GM18867 (cell line): ENCODE data around the gene BCKDHB.
A peak's percentile ranks its signal among the peaks of the same experiment; 100 is the strongest.

ENCODE experiments used
- ATAC-seq: cut with Tn5 transposase; IDR thresholded peaks from one replicate; pipeline ENCODE4 v1.9.1; 2021; ENCODE audit warnings: mild to moderate bottlenecking, moderate library complexity; ENCODE audit not compliant: unreplicated experiment

Gene BCKDHB

DNA sequence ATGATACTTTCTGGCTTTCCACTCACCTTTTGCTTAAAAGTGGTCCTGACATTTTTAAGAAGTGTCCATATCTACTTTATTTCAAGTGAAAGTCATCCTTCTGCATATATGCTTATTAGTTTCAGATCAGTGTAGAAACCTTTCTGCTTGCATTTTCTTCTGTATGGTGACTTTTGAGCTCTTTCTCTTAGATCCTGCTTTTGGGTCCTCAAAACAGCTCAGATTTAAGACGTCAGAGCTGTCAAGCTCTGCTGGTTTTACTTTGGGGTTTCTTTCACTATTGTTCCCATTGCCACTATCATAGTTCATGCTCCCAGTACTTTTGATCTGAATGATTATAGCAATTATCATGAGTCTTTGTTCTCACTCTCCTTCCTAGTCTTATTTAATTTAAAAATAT is 41.7 kb downstream of the BCKDHB start:
- peak; percentile 55 for ATAC-seq

DNA sequence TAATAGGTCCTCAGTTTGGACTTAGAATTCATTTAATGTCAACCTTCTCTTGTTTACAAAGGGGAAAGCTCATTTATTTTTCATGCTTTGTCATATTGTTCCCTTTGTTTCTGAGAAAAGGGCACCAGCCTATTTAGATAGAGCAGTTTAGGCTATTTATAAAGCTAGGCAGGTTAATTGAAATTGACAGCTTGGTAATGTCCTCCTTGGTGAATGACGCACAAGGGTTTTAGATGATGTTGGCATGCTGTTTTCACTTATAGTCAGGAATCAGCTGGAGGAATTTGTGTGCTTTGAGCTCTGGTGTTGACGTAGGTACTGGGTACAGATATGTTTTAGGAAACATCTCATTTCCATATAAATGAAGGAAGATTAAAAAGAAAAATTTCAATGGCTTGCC is 45.2 kb downstream of the BCKDHB start:
- no peak for ATAC-seq

- ATAC-seq, result no peak
Measured at GRCh38 chr6:80154160-80154559, 47.7 kb downstream of the BCKDHB start.

DNA sequence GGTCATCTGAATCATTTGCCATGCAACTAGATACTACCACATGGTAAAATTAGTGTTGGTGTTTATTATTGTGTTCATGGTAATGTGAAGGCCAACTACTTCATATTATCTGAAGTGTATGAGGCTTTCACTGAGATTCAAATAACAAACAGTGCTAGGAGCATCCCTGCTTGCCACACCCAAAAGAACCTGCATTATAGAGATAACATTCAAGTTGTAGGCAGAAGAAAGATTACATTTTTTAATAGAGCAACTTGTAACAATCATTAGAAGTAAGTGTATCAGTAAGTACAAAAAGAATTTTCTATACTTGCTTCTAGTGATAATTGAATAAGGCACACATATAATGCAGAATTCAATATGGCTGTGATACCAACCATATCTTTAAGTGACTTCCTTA is 49.8 kb downstream of the BCKDHB start:
- ATAC-seq, result no peak

DNA sequence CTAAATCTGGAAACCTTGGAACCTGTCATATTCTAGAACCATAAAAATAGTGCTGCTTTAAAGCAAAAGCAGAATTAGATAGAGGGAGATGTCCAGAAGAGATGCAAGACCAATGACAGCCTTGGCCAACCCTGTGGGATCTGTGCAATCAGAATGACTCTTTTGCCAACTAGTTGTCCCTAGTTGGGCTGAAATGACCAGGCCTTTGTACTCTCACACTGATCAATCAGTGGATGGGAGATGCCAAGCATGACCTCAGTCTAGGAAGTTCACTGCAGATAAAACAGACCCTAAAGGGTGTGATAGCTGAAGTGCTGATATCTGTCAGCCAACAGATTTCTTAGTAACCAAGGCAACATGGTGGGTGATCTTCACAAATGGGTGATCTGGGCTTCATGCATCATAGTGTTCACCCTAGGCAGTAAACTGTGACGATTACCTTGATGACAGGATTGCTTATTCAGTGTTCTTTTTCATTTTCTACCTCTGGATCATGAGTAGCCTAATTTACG is 52.1 kb downstream of the BCKDHB start:
- peak; percentile 40 for ATAC-seq

DNA sequence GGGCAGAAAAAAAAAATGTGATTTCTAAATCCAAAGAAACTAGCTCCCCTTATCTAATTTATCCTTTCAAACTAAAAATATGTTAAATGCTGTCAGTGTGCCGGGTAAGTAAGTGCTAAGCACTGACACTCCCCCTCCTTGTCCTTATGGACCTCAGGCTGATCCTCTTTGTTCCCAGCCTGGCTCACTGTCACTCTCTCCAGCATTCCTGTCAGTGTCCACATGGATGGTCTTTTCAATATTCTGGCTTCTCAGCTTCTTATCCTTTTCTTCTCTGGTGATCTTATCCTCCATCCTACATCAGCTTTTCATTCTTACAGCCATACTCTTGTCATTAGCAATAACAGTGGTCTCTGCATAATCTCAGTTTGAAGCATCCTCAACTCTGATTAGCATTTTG is 55.0 kb downstream of the BCKDHB start:
- ATAC-seq, result no peak

- ATAC-seq, result peak; percentile 73
Measured at GRCh38 chr6:80163754-80164187, 57.3 kb downstream of the BCKDHB start.

DNA sequence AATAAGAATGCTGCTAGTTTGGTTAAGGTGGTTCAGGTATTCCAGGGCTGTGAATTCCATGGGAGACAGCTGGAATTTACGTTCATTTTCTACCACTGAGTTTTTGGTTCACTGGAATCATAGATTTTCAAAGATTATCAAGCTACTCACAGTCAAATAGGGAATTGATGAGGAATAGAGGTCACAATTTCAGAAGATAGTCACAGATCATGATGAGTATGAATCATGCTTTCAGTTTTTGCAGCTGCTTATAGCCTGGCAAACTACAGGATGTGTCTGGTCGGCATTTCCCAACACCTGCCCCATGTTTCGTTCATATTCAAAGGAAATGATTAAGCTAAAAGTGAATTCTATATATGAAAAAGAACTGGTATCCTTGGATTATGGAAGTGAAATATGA is 58.7 kb downstream of the BCKDHB start:
- ATAC-seq, result peak; percentile 94

DNA sequence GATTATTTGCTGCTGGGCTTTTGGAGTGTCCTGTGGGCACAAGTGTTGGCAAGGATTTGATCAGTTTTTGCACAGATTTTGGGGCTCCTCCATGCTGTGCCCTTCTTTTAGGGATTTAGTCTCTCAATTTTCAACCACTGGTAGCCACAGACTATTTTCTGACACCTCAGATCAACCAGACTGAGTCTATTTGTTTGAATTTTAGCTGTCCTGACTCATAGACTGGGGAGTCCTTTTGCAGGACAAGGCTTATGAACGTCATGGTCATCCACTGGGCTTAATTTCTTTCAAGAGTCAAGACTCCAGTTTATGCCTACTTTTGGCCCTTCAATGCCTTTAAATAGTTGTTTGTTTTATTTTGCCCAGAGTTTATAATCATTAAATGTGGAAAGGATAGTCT is 59.3 kb downstream of the BCKDHB start:
- ATAC-seq, result no peak

- no peak for ATAC-seq
Measured at GRCh38 chr6:80170433-80170832, 64.0 kb downstream of the BCKDHB start.

DNA sequence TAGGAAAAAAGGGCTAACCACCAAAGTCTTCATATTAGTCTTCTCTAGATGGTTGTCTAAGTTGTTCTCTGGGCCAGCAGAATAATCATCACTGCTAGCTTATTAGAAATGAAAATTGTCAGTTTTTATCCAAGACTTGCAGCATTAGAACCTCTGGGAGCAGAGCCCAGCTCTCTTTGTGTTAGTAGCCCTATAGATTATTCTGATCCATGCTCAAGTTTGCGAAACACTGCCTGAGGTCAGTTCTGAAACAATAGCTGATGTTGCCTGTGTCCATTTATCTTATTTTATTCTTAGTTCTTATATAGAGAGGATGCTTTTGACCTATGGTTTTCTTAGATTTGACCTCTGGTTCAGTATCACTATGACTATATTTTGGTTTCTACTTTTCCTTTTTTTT is 66.9 kb downstream of the BCKDHB start:
- no peak for ATAC-seq

GRCh38 chr6:80174900-80175572 is 68.6 kb downstream of the BCKDHB start:
- no peak for ATAC-seq

- no peak for ATAC-seq
Measured at GRCh38 chr6:80179695-80180094, 73.2 kb downstream of the BCKDHB start.

GRCh38 chr6:80181352-80182081 is 75.0 kb downstream of the BCKDHB start:
- peak; percentile 71 for ATAC-seq

GRCh38 chr6:80182308-80182707 is 75.8 kb downstream of the BCKDHB start:
- no peak for ATAC-seq

DNA sequence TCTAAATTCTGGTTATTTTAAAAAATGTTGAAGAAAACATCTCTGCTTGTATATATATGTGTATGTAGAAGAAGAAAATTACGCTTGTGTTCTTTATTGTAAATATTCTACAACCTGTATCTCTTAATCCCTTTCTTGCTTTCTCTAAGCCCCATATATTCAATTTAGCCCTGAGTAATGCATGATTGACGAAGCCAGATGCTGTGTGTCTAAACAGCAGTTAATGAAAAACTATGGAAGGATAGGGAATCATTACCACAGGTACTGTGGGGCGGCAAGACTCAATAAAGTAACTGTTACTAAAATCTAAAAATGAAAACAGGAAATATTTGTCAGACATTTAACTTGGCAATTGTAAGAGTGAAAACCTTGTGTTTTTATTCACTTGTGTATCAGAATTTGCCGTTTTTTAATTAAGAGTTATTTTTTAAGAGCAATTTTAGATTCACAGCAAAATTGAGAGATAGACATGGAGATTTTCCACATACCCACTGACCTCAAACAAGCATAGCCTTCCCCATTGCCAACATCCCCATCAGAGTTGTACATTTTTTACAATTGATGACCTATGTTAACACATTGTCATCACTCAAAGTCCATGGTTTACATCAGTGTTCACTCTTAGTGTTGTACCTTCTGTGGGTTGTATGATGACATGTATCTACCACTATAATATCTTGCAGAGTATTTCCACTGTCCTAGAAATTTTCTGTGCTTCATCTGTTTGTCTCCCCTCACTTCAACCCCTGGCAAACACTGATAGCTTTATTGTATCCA is 76.7 kb downstream of the BCKDHB start:
- no peak for ATAC-seq

- no peak for ATAC-seq
Measured at GRCh38 chr6:80185492-80185891, 79.0 kb downstream of the BCKDHB start.

GRCh38 chr6:80186082-80186481 is 79.6 kb downstream of the BCKDHB start:
- ATAC-seq, result no peak

DNA sequence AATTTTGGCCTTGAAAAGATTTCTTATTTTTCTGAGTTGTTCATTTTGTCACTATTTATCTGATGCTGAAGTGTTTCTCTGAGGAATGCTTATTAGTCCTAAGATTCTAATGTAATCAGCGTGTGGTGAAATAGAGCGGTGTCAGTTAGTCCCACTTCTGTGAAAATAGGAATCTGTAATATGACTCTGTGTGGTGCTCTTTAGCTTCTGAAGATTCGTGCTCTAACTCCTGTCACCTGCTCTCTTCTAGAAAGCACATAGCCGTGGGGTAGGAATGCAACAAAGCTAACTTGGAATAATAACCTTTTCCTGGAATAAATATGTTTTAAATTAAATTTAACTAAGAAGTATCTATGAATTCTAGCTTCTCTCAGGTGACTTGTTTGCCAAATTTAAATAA is 90.4 kb downstream of the BCKDHB start:
- ATAC-seq, result no peak

GRCh38 chr6:80197474-80197873 is 91.0 kb downstream of the BCKDHB start:
- no peak for ATAC-seq

DNA sequence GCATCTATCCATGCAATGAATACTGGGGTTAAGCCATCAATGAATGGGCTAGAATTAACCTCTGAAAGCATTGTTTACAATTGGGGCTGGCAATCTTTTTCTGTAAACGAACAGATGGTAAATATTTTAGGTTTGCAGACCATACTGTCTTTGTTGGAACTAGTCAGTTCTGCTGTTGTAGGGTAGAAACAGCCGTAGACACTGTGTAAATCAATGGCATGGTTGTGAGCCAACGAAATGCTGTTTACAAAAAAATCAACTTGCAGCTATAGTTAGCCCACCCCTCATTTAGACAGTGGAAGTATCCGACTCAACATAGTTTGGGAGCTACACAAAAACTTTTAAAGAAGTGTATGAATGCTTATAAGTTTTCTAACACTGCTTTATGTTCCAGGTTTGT is 91.5 kb downstream of the BCKDHB start:
- ATAC-seq, result no peak

GRCh38 chr6:80203283-80203682 is 96.8 kb downstream of the BCKDHB start:
- ATAC-seq, result no peak
